Measurements from ENCODE around the gene N4BP2. TPM values are rescaled to one million over a fixed set of nuclear protein-coding genes. Genes with fewer than 3 reads are reported as not detected.

The N4BP2 gene
- polyA plus RNA-seq, 1 experiment, result 5.7 TPM

GRCh38 chr4:40202474-40202873, 145.8 kb downstream of the N4BP2 start:
- ChIA-PET CTCF (no interaction called here), POLR2A (no interaction called here)
- Histone ChIP-seq H3K4me3 (ENCODE audit: low read depth, low read length) (no peak overlapping the region), H3K27ac (ENCODE audit: low read depth, low read length) (no peak overlapping the region), H3K27me3 (ENCODE audit: control insufficient read depth, insufficient read depth, low read length) (no peaks in the 10 kb centered on the region), H3K9me3 (ENCODE audit: control insufficient read depth, insufficient read depth, low read length) (no peaks in the 10 kb centered on the region)
- no peak for TF ChIP-seq CTCF (IDR thresholded peaks at IDR 0.05; ENCODE audit: low read depth, low read length)
- DNase-seq (ENCODE audit: low read depth, low spot score), result no peak

GRCh38 chr4:40204507-40205258, 148.0 kb downstream of the N4BP2 start:
- no peak for DNase-seq (ENCODE audit: low read depth, low spot score)
- Histone ChIP-seq H3K9me3 (ENCODE audit: control insufficient read depth, insufficient read depth, low read length) (no peaks in the 10 kb centered on the region), H3K27ac (ENCODE audit: low read depth, low read length) (no peak overlapping the region), H3K4me3 (ENCODE audit: low read depth, low read length) (no peak overlapping the region), H3K27me3 (ENCODE audit: control insufficient read depth, insufficient read depth, low read length) (no peaks in the 10 kb centered on the region)
- no peak for TF ChIP-seq CTCF (IDR thresholded peaks at IDR 0.05; ENCODE audit: low read depth, low read length)
- ChIA-PET POLR2A (no interaction called here), CTCF (no interaction called here)

GRCh38 chr4:40205259-40206198, 148.9 kb downstream of the N4BP2 start:
- TF ChIP-seq CTCF (IDR thresholded peaks at IDR 0.05; ENCODE audit: low read depth, low read length), result no peak
- POLR2A ChIA-PET, result no interaction called here
- Histone ChIP-seq H3K27ac (ENCODE audit: low read depth, low read length) (no peak overlapping the region), H3K4me3 (ENCODE audit: low read depth, low read length) (no peak overlapping the region), H3K9me3 (ENCODE audit: control insufficient read depth, insufficient read depth, low read length) (no peaks in the 10 kb centered on the region), H3K27me3 (ENCODE audit: control insufficient read depth, insufficient read depth, low read length) (no peaks in the 10 kb centered on the region)
- CTCF ChIA-PET, result no interaction called here
- no peak for DNase-seq (ENCODE audit: low read depth, low spot score)

GRCh38 chr4:40206426-40206825, 149.8 kb downstream of the N4BP2 start:
- no peak for DNase-seq (ENCODE audit: low read depth, low spot score)
- CTCF ChIA-PET, result interaction anchor here (1.9 kb wide), 1 partner anchor 103 kb away, joined by 6 read pairs; no protein-coding TSS in a partner anchor

More at GRCh38 chr4:40206426-40206825, 149.8 kb downstream of the N4BP2 start:
- POLR2A ChIA-PET, result no interaction called here
- Histone ChIP-seq H3K9me3 (ENCODE audit: control insufficient read depth, insufficient read depth, low read length) (no peaks in the 10 kb centered on the region), H3K27me3 (ENCODE audit: control insufficient read depth, insufficient read depth, low read length) (no peaks in the 10 kb centered on the region), H3K27ac (ENCODE audit: low read depth, low read length) (no peak overlapping the region), H3K4me3 (ENCODE audit: low read depth, low read length) (no peak overlapping the region)
- no peak for TF ChIP-seq CTCF (IDR thresholded peaks at IDR 0.05; ENCODE audit: low read depth, low read length)

Small RNA genes within 50 kb of the gene (small RNA-seq; reads per million reads assigned to genes)
- gene AC095057.1 (ENCODE audit: insufficient read length, low read depth) (not detected), gene RF00432 (ENCODE audit: insufficient read length, low read depth) (not detected), gene RNU6-1112P (ENCODE audit: insufficient read length, low read depth) (not detected)

Other genes with a start within 250 kb of the N4BP2 start
- gene PDS5A, start 78.9 kb upstream of the N4BP2 start, polyA plus RNA-seq (2011; rRNA removed), result 38.2 and 49.5 TPM in 2 replicates
- not detected in 2 replicates for gene RHOH, start 140.2 kb downstream of the N4BP2 start, polyA plus RNA-seq (2011; rRNA removed)

Data from AG04450 (cell line).